NCI-H524 (cell line): ENCODE measurements around the gene KDM2B.
"Not testable (repeated sequence)": the region's sequence is repeated elsewhere in the genome, so short reads cannot be mapped to it uniquely, and the experiment has no call there.

Source experiments
- DNase-seq, 2 experiments: peaks; one replicate each; lab custom pipeline; 2025; lab: John Stamatoyannopoulos, UW

KDM2B gene

GRCh38 chr12:121503395-121503794 lies 77.4 kb downstream of the KDM2B start:
- DNase-seq = no peak

- no peak for DNase-seq
Measured at GRCh38 chr12:121501946-121502345, 78.9 kb downstream of the KDM2B start.

- DNase-seq = peak; percentile 25 to 72
Measured at GRCh38 chr12:121499929-121500793, 80.7 kb downstream of the KDM2B start.

- DNase-seq = no peak
Measured at GRCh38 chr12:121495746-121496145, 85.1 kb downstream of the KDM2B start.

GRCh38 chr12:121494093-121494787 lies 86.6 kb downstream of the KDM2B start:
- DNase-seq = peak in 1 of 2 experiments; percentile 23

- no peak for DNase-seq
Measured at GRCh38 chr12:121490401-121491281, 90.2 kb downstream of the KDM2B start.

- no peak for DNase-seq
Measured at GRCh38 chr12:121489874-121490273, 90.9 kb downstream of the KDM2B start.

- DNase-seq = no peak
Measured at GRCh38 chr12:121484967-121485366, 95.9 kb downstream of the KDM2B start.

- DNase-seq = not testable (repeated sequence)
Measured at GRCh38 chr12:121484564-121484963, 96.3 kb downstream of the KDM2B start.

GRCh38 chr12:121483949-121484348 lies 96.9 kb downstream of the KDM2B start:
- no peak for DNase-seq

GRCh38 chr12:121476477-121476876 lies 104.3 kb downstream of the KDM2B start:
- no peak for DNase-seq

- DNase-seq = no peak
Measured at GRCh38 chr12:121475279-121475678, 105.5 kb downstream of the KDM2B start.

GRCh38 chr12:121472150-121472905 lies 108.5 kb downstream of the KDM2B start:
- DNase-seq = no peak

- no peak for DNase-seq
Measured at GRCh38 chr12:121470751-121471150, 110.1 kb downstream of the KDM2B start.

- DNase-seq = peak in 1 of 2 experiments; percentile 19
Measured at GRCh38 chr12:121468499-121468801, 112.4 kb downstream of the KDM2B start.

- DNase-seq = peak in 1 of 2 experiments; percentile 54
Measured at GRCh38 chr12:121467638-121468498, 113.0 kb downstream of the KDM2B start.

GRCh38 chr12:121466794-121467637 lies 113.8 kb downstream of the KDM2B start:
- DNase-seq = peak; percentile 74 to 89

- peak; percentile 11 to 18 for DNase-seq
Measured at GRCh38 chr12:121465921-121466793, 114.7 kb downstream of the KDM2B start.

GRCh38 chr12:121464331-121464730 lies 116.5 kb downstream of the KDM2B start:
- no peak for DNase-seq
